Nucleus accumbens (tissue), 56 donors: ENCODE results near the gene MIEF1.
A peak's percentile ranks its signal among the peaks of the same experiment; 100 is the strongest.

Source experiments
- DNase-seq, 56 donors: peaks; one replicate each; lab custom pipeline; 2025; lab: John Stamatoyannopoulos, UW

The MIEF1 gene

DNA sequence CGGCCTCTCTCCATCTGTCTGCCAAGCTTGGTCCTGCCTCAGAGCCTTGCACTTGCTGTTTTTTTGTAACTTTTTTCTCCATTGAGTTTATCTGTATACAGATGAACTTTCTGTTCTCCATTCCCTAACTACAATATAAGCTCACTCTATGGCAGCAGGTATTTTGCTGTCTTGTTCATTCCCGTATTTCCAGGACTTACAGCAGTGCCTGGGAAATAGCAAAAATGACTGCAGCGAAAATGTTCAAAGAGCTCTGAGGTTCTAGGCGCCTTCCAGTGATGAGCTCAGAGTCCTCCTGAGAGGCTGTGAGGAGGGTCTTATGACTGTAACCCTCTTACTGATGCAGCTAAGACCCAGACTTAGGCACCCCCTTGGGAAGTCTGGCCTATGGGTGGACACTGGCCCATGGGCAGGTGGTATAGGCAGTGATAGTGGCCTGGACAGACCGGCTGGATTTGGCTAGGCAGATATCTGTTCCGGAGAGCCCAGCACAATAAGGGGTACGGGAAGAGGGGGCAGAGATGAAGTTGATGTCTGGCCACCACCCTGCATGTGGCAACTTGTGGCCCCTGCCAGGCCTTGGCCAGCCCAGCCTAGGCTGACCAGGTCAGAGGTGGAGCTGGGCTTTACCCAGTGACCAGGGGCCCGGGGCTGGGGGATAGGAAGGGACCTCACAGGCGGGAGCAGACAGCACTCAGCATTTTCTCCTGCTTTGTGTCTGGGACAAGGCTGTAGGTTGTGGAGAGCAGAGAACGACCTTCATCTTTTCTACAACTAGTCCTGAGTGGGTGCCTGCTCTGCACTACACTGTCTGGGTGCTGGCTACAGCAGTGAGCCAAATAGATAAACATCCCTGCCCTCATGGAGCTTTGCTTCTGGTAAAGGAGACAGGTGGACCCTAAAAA lies 22.9 kb downstream of the MIEF1 start:
- no peak for DNase-seq

DNA sequence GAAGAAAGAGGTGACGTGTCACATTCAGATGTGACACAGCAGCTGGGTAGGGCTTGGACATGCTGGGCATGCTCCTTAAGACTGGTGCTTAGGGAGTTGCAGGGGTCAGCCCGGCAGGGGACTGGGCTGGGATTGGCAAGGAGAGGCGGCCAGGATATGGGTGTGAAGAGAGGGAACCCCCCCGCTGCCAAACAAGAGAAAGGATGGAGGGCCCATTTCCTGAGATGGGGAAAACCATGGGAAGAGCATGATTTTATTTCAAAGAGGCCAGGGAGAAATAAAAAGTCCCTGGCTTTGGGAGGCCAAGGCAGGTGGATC lies 23.5 kb downstream of the MIEF1 start:
- DNase-seq: no peak

DNA sequence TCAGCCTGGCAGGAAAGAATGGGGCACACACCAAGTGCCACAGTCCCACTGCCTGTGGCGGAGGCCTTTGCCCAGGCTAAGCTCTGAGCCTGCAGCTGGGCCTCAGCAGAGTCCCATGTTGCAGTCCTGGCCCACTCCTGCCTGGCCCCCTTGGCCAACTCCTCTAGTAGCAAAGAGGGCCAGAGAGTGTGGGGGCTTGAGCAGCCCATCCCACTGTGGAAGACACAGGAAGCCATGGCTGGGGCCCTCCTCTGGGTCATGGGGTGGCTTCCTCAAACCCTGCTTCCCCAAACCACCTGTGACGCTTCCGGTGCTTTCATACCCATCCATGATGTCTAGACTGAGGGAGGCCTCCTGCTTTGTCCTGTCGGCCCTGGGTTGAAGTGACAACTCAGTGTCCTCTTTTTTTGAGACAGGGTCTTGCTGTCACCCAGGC lies 24.7 kb downstream of the MIEF1 start:
- no peak for DNase-seq

DNA sequence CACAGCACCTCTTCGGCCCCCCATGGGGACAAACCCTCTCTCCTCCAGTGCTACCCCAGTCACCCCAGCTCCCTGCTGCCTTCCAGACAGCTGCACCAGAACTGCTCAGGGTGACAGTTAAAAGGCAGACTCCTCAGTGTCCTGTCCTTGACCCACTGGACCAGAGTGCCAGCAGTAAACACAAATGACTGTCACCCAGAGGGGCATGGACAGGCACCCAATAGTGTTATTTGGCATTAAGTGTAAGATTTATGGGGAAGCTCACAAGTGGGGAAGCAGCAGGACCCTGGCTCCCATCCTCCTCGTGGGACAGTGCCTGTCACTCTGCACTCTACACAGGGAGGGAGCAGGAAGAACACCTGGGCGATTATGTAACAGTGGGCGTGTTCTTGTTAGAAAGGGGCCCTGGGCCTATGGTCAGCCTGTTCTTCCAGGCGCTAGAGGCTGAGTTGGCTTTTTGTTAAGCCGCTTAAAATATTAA lies 25.4 kb downstream of the MIEF1 start:
- no peak for DNase-seq

DNA sequence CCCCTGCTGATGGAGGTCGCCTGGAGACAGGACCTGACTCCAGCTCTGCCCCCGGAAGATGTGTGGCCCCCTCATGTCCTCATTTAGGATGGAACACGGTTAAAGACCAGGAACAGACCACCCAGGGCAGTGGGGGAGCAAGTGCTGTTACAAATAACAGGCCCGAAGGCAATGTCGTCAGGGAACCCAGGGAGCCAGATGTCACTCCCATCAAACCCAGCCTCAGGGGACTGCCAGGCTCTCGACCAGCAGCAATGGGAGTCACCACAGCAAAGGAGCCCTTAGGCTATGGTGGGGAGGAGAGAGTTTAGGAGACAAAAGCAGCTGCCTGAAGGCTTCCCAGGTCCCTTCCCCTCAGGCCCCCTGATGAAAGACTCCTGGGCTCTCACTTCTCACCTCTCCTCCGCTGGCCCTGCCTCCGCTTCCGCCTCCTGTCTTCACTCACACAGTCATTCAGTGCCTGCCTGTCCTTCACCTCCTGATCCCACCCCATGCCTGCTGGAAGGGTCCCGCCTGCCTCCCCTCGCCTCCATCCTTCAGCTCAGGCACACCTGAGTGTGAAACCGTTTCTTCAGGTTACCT lies 26.1 kb downstream of the MIEF1 start:
- no peak for DNase-seq

DNA sequence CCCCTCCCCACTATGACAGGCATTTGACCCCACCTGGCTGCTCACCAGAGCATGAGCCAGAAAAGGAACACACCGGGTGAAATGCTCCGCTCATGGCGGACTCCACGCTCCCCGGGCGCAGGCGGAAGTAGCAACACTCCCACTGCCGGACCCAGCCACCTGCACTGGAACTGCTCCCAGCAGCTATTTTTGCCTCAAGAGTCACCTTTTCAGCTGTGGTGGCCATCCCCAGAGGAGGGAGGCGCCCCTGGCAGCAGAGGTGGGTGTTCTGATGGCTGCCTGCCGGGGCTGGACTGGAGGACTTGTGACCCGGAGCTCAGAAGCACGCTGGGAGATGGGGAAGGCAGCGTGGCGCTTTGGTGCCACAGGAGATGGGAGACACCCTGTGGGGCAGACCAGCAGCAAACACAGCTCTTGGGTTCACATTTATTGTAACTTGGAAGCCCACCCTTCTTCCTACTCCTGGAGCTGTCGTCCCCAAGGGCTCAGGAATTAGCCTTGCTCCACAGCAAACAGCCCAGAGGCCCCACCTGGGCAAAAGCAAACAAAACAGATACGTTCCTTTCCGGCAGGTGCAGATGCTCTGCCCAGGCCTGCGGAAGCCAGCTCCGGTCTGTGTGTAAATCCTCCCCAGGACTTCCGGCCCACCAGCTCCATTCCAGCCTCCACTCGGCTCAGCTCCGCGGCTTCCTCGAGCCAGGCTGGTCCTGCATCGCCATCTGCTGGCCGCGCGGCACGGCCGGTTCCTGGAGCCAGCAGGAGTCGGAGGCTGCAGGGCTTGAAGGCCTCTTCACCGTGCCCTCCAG lies 26.8 kb downstream of the MIEF1 start:
- peak; percentile 49 to 95 (median 82) for DNase-seq

DNA sequence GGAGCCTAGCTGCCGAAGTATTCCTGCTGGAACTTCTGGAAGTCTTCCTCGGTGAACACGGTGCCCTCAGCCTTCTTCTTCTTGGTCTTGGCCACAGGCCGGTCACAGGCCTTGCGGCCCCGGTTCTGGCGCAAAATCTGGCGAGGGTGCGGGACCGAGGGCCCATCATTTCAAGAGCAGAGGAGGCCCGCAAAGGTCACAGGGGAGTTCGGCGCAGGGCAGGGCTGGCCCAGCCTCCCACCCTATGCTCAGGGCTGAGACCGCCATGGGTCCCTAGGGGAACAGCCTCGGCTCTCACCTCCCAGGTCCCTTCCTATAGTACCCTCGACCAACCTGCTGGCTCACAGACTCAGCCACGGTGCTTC lies 27.4 kb downstream of the MIEF1 start:
- DNase-seq: no peak

DNA sequence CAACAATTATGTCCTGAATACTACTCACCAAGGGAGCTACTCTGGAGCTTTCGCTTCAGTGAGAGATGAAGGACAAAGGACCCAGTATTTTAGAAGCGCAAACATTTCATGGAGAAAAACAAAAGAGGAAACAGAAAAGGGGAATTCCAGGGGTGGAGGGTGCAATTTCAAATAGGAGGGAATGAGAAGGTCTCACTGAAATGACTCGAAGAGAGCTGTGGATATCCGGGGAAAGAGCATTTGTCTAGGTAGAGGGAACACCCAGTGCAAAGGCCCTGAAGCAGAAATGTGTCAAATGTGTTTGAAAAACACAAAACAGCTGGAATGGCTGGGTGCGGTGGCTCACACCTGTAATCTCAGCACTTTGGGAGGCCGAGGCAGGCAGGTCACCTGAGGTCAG lies 28.0 kb downstream of the MIEF1 start:
- no peak for DNase-seq

DNA sequence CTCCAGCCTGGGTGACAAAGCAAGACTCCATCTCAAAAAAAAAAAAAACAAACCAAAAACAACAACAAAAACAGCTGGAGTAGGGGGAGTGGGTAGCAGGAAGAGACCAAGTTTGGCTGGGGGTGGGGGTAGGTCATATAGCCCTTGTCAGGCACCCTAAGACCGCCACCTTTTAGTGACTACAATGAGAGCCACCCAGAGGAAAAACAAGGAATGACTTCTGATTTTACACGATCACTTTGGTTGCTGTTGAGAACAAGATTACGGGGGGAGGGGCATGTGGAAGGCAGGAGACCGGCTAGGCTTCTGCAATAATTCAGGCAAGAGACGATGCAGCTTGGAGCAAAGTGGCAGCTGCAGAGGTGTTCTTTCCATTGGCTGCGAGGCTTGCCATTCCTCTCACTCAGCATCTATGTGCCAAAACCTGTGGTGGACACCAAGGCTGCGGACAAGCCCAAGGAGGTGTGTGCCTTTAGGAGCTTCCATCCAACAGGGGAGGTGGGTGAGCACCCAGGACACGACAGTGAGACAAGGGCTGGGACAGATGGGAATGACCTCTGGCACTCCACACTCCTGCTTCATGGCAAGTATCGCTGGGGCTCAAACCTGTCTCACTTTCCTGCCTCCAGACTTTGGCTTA lies 28.7 kb downstream of the MIEF1 start:
- no peak for DNase-seq

DNA sequence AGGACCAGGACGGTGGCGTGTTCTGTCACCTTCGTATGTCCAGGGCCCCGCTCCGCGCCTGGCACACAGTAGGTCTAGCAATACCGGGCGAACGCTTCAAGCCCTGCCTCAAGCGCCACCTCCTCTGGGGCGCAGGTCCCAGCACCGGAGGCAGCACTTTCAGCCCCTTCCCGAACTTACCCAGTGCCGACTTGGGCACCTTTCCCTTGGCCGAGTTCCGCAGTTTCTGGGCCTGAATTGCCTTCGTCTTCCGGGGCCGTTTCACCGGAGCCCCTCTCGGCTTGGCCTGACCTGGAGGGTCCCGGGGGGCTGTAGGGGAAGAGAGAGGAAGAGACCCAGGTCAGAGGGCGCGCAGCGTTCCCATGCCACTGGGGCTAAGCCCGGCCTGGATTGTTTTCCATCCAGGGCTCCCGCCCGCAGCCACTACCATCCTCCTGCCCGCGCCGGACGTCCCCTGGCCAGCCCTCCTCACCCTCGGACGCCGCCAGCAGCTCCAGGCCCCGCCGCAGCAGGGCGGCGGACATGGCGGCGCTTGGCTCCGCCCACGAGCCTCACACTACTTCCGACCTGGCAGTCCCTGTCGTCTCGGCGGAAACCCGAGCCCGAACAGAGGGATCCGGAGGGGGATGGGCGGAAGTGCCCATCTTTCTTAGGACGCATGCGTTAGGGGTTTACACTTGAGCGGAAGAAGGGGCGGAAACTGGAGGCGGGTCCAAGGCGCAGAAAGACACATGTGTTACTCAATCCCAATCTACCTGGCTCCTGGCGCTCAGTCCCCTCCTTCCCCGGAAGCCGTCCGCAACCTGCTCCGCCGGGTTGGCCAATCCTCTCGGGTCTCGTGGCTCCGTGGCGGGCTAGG lies 30.4 kb downstream of the MIEF1 start, which contains the start of gene RPS19BP1:
Gene RPS19BP1 (minus strand): TSS at position 534 of the 859 bp plus-strand sequence. CDS start 10 bp downstream, at position 524.
- peak; percentile 89 to 100 (median 97) for DNase-seq

DNA sequence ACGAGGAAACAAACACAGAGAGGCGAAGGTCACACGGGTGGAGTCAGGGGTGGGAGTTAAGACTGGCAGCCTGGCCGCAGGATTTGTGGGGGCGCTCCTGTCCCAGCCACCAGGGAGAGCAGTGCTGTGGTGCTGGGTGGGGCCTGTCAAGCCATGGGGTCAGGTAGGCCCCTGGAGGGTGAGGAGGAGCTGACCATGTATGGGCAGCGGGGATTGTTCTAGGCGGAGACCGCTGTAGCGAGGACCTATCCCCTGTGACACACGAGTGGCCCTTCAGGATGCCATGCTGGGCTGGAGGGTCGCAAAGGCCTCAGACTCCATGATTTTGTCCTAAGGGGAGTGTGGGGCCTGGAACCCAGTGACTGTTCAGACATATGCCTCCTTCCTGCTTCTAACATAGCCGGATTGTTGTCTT lies 32.0 kb downstream of the MIEF1 start:
- no peak for DNase-seq

DNA sequence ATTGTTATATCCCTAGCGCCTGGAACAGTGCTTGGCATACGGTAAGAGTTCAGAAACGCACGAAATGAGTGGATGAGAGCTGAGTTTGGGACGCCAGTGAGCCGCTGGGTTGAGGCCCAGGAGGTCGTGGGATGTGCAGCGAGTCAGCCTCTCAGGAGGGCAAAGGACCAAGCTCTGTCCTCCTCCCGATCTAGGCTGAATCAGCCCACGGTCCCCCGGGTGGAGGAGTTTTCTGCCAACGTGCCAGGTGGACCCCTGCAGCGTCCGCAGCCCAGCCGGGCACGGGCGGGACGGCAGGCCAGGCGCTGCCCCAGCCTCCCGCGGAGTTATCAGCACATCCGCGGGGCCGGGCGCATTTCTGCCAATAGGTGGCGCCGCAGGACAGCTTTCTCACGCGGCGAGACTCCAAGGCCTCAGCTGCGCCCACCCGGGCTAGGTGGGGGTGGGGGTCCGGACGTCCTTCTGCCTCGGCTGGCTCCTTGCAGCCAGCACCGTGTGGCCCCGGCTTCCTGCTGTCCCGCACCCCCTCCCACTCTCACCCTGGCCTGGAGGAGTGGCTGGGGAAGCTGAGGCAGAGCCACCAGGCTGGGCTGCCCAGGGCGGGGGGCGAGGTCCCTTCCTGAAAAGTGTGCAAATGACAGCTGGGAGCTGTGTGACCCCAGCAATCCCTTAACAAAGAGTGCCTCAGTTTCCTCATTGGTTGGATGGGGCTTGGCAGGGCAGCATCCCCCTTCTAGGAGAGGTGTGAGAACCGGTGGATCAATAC lies 32.7 kb downstream of the MIEF1 start:
- DNase-seq: peak in 50 of 56 donors; percentile 15 to 92 (median 59)

DNA sequence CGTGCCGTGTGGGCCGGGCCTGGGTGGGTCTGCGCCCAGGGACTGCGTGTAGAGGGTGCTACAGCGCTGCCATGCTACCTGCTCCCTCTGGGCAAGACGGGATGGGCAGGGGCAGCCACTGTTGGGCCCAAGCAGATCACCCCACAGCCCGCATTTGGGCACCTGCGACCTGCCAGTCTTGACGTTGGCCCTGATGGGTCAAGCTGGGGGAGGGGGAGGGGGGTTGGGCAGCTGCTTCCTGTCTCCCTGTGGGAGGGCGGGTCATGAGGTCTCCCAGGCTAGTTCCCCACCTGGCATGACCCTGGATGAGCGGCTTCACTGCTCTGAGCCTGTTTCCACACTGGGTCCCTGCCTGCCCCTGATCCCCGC lies 33.3 kb downstream of the MIEF1 start:
- no peak for DNase-seq

DNA sequence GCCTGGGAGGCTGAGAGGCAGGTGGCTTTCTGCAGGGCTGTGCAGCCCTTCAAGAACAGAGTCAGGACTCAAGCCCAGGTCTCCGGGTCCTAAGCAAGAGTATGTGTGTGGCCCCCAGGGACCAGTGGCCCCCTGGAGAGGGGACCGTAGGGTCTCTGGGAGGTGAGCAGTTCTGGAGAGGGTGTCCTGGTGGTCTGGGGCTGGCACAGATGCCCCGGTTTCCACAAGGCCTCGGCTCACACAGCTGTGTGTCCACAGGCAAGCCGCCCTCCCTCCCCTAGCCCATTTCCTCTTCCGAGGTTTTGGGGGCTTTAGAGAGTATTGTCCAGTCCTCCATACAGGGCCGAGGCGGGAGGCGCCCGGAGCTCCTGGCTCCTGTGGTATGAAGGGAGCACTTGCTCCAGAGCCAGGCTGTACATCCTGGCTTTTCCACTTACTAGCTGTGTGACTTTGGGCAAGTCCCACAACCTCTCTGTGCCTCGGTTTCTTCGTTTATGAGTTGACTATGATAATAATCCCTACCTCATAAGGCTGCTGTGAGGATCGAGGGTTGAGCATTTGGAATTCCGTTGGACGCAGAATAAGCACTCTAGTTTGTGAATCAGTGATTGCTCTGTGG lies 33.9 kb downstream of the MIEF1 start:
- no peak for DNase-seq

DNA sequence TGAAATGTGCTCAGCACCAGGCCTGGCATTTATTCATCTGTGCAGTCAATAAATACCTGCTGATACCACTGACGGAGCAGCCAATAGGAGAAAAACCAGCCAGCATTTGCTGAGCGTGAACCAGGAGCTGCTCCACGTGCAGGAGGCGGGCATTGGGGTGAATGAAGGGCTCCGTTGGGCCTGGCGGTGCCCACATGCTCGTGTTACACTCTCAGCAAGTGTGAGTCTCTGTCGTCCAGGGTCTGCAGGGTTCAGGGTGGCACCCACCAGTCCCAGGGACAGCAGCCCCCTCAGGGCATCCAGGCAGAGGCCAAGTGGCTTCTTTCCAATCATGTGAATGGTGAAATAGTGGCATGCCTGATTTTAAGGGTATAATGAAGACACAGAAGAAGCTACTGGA lies 34.6 kb downstream of the MIEF1 start:
- DNase-seq: no peak

DNA sequence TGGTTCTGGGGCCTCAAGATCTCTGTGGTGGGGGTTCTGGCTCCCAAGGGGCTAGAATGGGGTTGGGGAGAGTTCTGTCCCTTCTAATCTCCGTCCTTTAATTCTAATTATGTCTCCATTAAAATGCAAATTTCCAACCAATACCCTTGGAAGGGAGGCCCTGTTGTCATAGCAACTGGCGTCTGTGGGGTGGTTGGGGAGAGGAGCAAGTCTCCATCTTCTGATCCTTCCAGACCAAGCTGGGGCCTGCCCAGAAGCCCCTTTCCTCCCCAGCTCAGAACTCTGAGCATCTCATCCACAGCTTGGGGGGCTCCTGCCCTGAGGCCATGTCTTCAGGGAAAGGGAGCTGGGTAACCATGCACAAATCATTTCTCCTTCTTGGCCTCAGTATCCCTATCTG lies 35.9 kb downstream of the MIEF1 start:
- DNase-seq: no peak

DNA sequence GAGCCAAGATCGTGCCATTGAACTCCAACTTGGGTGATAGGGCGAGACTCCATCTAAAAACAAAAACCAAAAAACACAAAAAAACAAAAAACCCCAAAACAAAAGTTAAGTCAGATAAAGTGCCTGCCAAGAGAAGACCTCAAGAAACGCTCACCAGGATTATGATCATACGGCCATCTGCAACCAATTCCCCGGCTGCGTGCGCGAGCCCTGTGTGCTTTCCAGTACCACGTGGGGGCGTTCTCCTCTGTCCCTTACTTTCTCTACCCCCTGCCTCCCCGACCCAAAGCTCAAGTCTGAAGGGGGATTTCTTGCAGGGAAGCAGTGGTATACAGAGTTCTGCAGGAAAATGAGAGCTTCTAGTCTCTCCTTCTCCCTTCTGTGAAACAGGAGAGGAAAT lies 41.0 kb downstream of the MIEF1 start:
- DNase-seq: no peak
